ENCODE measurements around the gene ID2. TPM values are rescaled to one million over a fixed set of nuclear protein-coding genes. Genes with fewer than 3 reads are reported as not detected.
A peak's percentile ranks its signal among the peaks of the same experiment; 100 is the strongest.

Gene ID2
- total and polyA plus RNA-seq, 2 of the 13 experiments (the other 11 are each of a cell fraction or from before 2014, with no cell fraction given): 214 to 719 TPM

GRCh38 chr2:8659092-8659734, 22.6 kb upstream of the ID2 start (continued):
- TF ChIP-seq ZNF296 (CRISPR knock-in tag; conservative IDR thresholded peaks at IDR 0.05) (peak; percentile 57; the same call in 1 of the 2 replicates), UBTF (CRISPR knock-in tag; IDR thresholded peaks at IDR 0.05) (peak; percentile 73; the same call in 1 of the 2 replicates), NR2C2 (CRISPR knock-in tag; IDR thresholded peaks at IDR 0.05; ENCODE audit: borderline replicate concordance) (peak; percentile 37), KMT2A (CRISPR knock-in tag; IDR thresholded peaks at IDR 0.05) (0 out of 2 replicates have a peak, but pooled peaks have one; percentile 29), SAP130 (CRISPR knock-in tag; IDR thresholded peaks at IDR 0.05; ENCODE audit: low read depth) (0 out of 2 replicates have a peak, but pooled peaks have one; percentile 33), FUBP1 (CRISPR knock-in tag; IDR thresholded peaks at IDR 0.05; ENCODE audit: borderline replicate concordance) (peak; percentile 57; the same call in 1 of the 2 replicates), PRPF4 (IDR thresholded peaks at IDR 0.05; ENCODE audit: low read depth, low read length, poor library complexity, severe bottlenecking) (no peak), ZZZ3 (CRISPR knock-in tag; IDR thresholded peaks at IDR 0.05; ENCODE audit: borderline replicate concordance) (peak; percentile 76; the same call in 1 of the 2 replicates), ZNF12 (CRISPR knock-in tag; IDR thresholded peaks at IDR 0.05) (peak; percentile 27; the same call in 1 of the 2 replicates), ZNF547 (CRISPR knock-in tag; IDR thresholded peaks at IDR 0.05) (peak; percentile 12; the same call in 1 of the 2 replicates), HOXA5 (CRISPR knock-in tag; IDR thresholded peaks at IDR 0.05) (0 out of 2 replicates have a peak, but pooled peaks have one; percentile 6), MZF1 (CRISPR knock-in tag; IDR thresholded peaks at IDR 0.05; ENCODE audit: borderline replicate concordance) (peak; percentile 6; the same call in 1 of the 2 replicates), ESRRA (CRISPR knock-in tag; IDR thresholded peaks at IDR 0.05; ENCODE audit: low read depth) (peak; percentile 72; the same call in 1 of the 2 replicates), KAT7 (CRISPR knock-in tag; IDR thresholded peaks at IDR 0.05; ENCODE audit: borderline replicate concordance) (0 out of 2 replicates have a peak, but pooled peaks have one; percentile 16), MTA1 (CRISPR knock-in tag; IDR thresholded peaks at IDR 0.05; ENCODE audit: borderline replicate concordance) (peak; percentile 56; the same call in 1 of the 2 replicates), GATAD2A (CRISPR knock-in tag; IDR thresholded peaks at IDR 0.05) (peak; percentile 63)
- TF ChIP-seq, protein P1, sequence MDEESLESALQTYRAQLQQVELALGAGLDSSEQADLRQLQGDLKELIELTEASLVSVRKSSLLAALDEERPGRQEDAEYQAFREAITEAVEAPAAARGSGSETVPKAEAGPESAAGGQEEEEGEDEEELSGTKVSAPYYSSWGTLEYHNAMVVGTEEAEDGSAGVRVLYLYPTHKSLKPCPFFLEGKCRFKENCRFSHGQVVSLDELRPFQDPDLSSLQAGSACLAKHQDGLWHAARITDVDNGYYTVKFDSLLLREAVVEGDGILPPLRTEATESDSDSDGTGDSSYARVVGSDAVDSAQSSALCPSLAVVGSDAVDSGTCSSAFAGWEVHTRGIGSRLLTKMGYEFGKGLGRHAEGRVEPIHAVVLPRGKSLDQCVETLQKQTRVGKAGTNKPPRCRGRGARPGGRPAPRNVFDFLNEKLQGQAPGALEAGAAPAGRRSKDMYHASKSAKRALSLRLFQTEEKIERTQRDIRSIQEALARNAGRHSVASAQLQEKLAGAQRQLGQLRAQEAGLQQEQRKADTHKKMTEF (CRISPR knock-in tag; IDR thresholded peaks at IDR 0.05): peak; percentile 35; the same call in 1 of the 2 replicates
- TF ChIP-seq, protein P2, sequence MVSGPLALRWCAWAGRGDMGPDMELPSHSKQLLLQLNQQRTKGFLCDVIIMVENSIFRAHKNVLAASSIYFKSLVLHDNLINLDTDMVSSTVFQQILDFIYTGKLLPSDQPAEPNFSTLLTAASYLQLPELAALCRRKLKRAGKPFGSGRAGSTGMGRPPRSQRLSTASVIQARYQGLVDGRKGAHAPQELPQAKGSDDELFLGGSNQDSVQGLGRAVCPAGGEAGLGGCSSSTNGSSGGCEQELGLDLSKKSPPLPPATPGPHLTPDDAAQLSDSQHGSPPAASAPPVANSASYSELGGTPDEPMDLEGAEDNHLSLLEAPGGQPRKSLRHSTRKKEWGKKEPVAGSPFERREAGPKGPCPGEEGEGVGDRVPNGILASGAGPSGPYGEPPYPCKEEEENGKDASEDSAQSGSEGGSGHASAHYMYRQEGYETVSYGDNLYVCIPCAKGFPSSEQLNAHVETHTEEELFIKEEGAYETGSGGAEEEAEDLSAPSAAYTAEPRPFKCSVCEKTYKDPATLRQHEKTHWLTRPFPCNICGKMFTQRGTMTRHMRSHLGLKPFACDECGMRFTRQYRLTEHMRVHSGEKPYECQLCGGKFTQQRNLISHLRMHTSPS (CRISPR knock-in tag; IDR thresholded peaks at IDR 0.05; ENCODE audit: low read depth): peak; percentile 86
- TF ChIP-seq, protein P3, sequence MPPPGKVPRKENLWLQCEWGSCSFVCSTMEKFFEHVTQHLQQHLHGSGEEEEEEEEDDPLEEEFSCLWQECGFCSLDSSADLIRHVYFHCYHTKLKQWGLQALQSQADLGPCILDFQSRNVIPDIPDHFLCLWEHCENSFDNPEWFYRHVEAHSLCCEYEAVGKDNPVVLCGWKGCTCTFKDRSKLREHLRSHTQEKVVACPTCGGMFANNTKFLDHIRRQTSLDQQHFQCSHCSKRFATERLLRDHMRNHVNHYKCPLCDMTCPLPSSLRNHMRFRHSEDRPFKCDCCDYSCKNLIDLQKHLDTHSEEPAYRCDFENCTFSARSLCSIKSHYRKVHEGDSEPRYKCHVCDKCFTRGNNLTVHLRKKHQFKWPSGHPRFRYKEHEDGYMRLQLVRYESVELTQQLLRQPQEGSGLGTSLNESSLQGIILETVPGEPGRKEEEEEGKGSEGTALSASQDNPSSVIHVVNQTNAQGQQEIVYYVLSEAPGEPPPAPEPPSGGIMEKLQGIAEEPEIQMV (CRISPR knock-in tag; IDR thresholded peaks at IDR 0.05; ENCODE audit: low read depth): peak; percentile 61; the same call in 1 of the 2 replicates

Data from HepG2 (cell line).